GM12875 (cell line): ENCODE results near the gene MRPL24.

Source experiments
- H3K4me3 ChIP-seq: one replicate; pipeline ENCODE4 v1.5.1; 2011; ENCODE audit warnings: low read depth, low read length, control low read depth
- CTCF ChIP-seq: IDR thresholded peaks from 2 replicates; pipeline ENCODE4 v1.5.1; 2011; ENCODE audit warnings: low read depth, mild to moderate bottlenecking, control low read depth, inconsistent platforms, low read length, moderate library complexity, borderline replicate concordance; ENCODE audit not compliant: insufficient read depth

MRPL24 gene

GRCh38 chr1:156704166-156704711, 36.6 kb downstream of the MRPL24 start:
- no peak for TF ChIP-seq CTCF
- no peak overlapping the region for H3K4me3 ChIP-seq

GRCh38 chr1:156703741-156704140, 37.1 kb downstream of the MRPL24 start:
- TF ChIP-seq CTCF = no peak
- no peak overlapping the region for H3K4me3 ChIP-seq

- no peak overlapping the region for H3K4me3 ChIP-seq
- TF ChIP-seq CTCF = no peak
These were observed 37.6 kb downstream of the MRPL24 start for GRCh38 chr1:156703336-156703735.

GRCh38 chr1:156700736-156701531, 40.0 kb downstream of the MRPL24 start:
- H3K4me3 ChIP-seq = no peak overlapping the region
- TF ChIP-seq CTCF = no peak

GRCh38 chr1:156698995-156699394, 41.9 kb downstream of the MRPL24 start:
- no peak overlapping the region for H3K4me3 ChIP-seq
- no peak for TF ChIP-seq CTCF

GRCh38 chr1:156697481-156697880, 43.4 kb downstream of the MRPL24 start:
- no peak for TF ChIP-seq CTCF
- no peak overlapping the region for H3K4me3 ChIP-seq

GRCh38 chr1:156696755-156697154, 44.1 kb downstream of the MRPL24 start:
- no peak for TF ChIP-seq CTCF
- no peak overlapping the region for H3K4me3 ChIP-seq
